IMR-90 (cell line): ENCODE data around the gene MCM3AP. TPM values are rescaled to one million over a fixed set of nuclear protein-coding genes. Genes with fewer than 3 reads are reported as not detected.

ENCODE experiments used
- ATAC-seq: fragments of 200-7000 bp; cut with Tn5 transposase; 2 replicates; pipeline ENCODE4 v1.9.1; 2020; ENCODE audit warnings: low read depth, mild to moderate bottlenecking, moderate library complexity
- BruUV-seq: library from RNA; stranded (reverse); fragments of 400-500 nt; replicated peaks from 2 replicates; lab custom pipeline; 2021; lab: Mats Ljungman, UMichigan
- CTCF ChIA-PET: fragments of 300-600 bp; formaldehyde crosslinking; extraction: SDS; loops from one replicate; lab custom pipeline; 2021; ENCODE audit warnings: antibody characterized with exemption; lab: Yijun Ruan, JAX
- POLR2A ChIA-PET: fragments of 300-600 bp; sonication (Branson Sonifier 250); formaldehyde crosslinking; loops from one replicate; lab custom pipeline; 2022; ENCODE audit warnings: antibody characterized with exemption; ENCODE audit not compliant: unreplicated experiment; lab: Charles Lee
- DNase-seq: peaks from one replicate; pipeline ENCODE4 v3.0.0; 2013
- H2AFZ ChIP-seq: replicated peaks from 2 replicates; pipeline ENCODE3; 2013; ENCODE audit warnings: low read length, mild to moderate bottlenecking; ENCODE audit not compliant: poor library complexity
- H2AK5ac ChIP-seq: 2 replicates; pipeline ENCODE4 v1.6.1; 2013; ENCODE audit warnings: low read depth, low read length, inconsistent platforms
- H2AK9ac ChIP-seq: replicated peaks from 2 replicates; pipeline ENCODE3; 2013; ENCODE audit warnings: mild to moderate bottlenecking, low read depth, low read length, moderate library complexity; ENCODE audit not compliant: poor library complexity
- H2BK120ac ChIP-seq: 2 replicates; pipeline ENCODE4 v1.6.1; 2013; ENCODE audit warnings: low read depth, low read length, inconsistent platforms
- H2BK15ac ChIP-seq: 3 replicates; pipeline ENCODE4 v1.6.1; 2013; ENCODE audit warnings: low read depth, low read length, inconsistent platforms
- H2BK20ac ChIP-seq: 2 replicates; pipeline ENCODE4 v1.6.1; 2013; ENCODE audit warnings: low read depth, mild to moderate bottlenecking, inconsistent platforms, low read length, moderate library complexity
- H2BK5ac ChIP-seq: 2 replicates; pipeline ENCODE4 v1.6.1; 2013; ENCODE audit warnings: mild to moderate bottlenecking, low read depth, low read length, inconsistent platforms; ENCODE audit not compliant: poor library complexity, severe bottlenecking
- H3K14ac ChIP-seq: replicated peaks from 2 replicates; pipeline ENCODE4 v1.6.1; 2013; ENCODE audit warnings: low read depth, low read length, inconsistent platforms
- H3K18ac ChIP-seq: 2 replicates; pipeline ENCODE4 v1.6.1; 2013; ENCODE audit warnings: low read depth, low read length, control low read depth
- H3K23ac ChIP-seq: 2 replicates; pipeline ENCODE4 v1.6.1; 2013; ENCODE audit warnings: low read depth, low read length, inconsistent platforms
- H3K27ac ChIP-seq: 2 replicates; pipeline ENCODE4 v1.5.1; 2013; ENCODE audit warnings: mild to moderate bottlenecking, control low read depth, low read length; ENCODE audit not compliant: insufficient read depth
- H3K27me3 ChIP-seq: 2 replicates; pipeline ENCODE4 v1.6.1; 2013; ENCODE audit warnings: low read length; ENCODE audit not compliant: control insufficient read depth, insufficient read depth
- H3K36me3 ChIP-seq: 2 replicates; pipeline ENCODE4 v1.6.1; 2013; ENCODE audit warnings: low read length, mixed read lengths; ENCODE audit not compliant: control insufficient read depth, insufficient read depth
- H3K4ac ChIP-seq: 2 replicates; pipeline ENCODE4 v1.6.1; 2013; ENCODE audit warnings: low read depth, low read length, inconsistent platforms
- H3K4me1 ChIP-seq: 2 replicates; pipeline ENCODE4 v1.6.1; 2013; ENCODE audit warnings: low read length, mixed read lengths; ENCODE audit not compliant: control insufficient read depth, insufficient read depth
- H3K4me2 ChIP-seq: 2 replicates; pipeline ENCODE4 v1.6.1; 2013; ENCODE audit warnings: low read depth, mild to moderate bottlenecking, control low read depth, low read length, moderate library complexity
- H3K4me3 ChIP-seq: 2 replicates; pipeline ENCODE4 v1.5.1; 2013; ENCODE audit warnings: low read depth, mild to moderate bottlenecking, control low read depth, low read length, moderate library complexity; ENCODE audit not compliant: insufficient read depth
- H3K56ac ChIP-seq: 2 replicates; pipeline ENCODE4 v1.6.1; 2013; ENCODE audit warnings: low read length, inconsistent platforms; ENCODE audit not compliant: insufficient read depth; ENCODE audit errors: extremely low read depth
- H3K79me1 ChIP-seq, 2 experiments: 2 replicates each; pipeline ENCODE4 v1.6.1; 2013; ENCODE audit warnings: low read length in 2 of 2, inconsistent platforms in 1 of 2, low read depth in 1 of 2
- H3K9ac ChIP-seq: 2 replicates; pipeline ENCODE4 v1.6.1; 2013; ENCODE audit warnings: low read depth, low read length, control low read depth
- H3K9me1 ChIP-seq: 2 replicates; pipeline ENCODE4 v1.6.1; 2013; ENCODE audit warnings: low read length, inconsistent platforms; ENCODE audit not compliant: insufficient read depth
- H3K9me3 ChIP-seq: 2 replicates; pipeline ENCODE4 v1.6.1; 2013; ENCODE audit warnings: low read length; ENCODE audit not compliant: control insufficient read depth, insufficient read depth
- H4K20me1 ChIP-seq: 2 replicates; pipeline ENCODE4 v1.6.1; 2013; ENCODE audit warnings: low read length, inconsistent platforms; ENCODE audit not compliant: insufficient read depth
- H4K5ac ChIP-seq: 2 replicates; pipeline ENCODE4 v1.6.1; 2013; ENCODE audit warnings: mild to moderate bottlenecking, low read depth, low read length, control low read depth
- H4K8ac ChIP-seq, 2 experiments: 2 replicates each; pipeline ENCODE4 v1.6.1; 2013; ENCODE audit warnings: low read depth in 2 of 2, low read length in 2 of 2, control low read depth in 1 of 2, inconsistent platforms in 1 of 2
- H4K91ac ChIP-seq: 2 replicates; pipeline ENCODE4 v1.6.1; 2013; ENCODE audit warnings: low read depth, low read length, inconsistent platforms; ENCODE audit not compliant: insufficient read depth
- CHD1 ChIP-seq: IDR thresholded peaks from 2 replicates; pipeline ENCODE4 v1.6.1; 2012; ENCODE audit warnings: low read depth, low read length, improper control_type of control experiment
- MAZ ChIP-seq: IDR thresholded peaks from 2 replicates; pipeline ENCODE4 v1.6.1; 2012; ENCODE audit warnings: low read depth, mild to moderate bottlenecking, low read length, improper control_type of control experiment, moderate library complexity, borderline replicate concordance
- NFE2L2 ChIP-seq: fragments of 150-350 bp; IDR thresholded peaks from 2 replicates; pipeline ENCODE4 v1.6.1; 2016; ENCODE audit warnings: low read depth, mild to moderate bottlenecking, low read length
- POLR2A ChIP-seq: IDR thresholded peaks from 2 replicates; pipeline ENCODE4 v1.6.1; 2012; ENCODE audit warnings: mild to moderate bottlenecking, low read depth, low read length
- RCOR1 ChIP-seq: IDR thresholded peaks from 2 replicates; pipeline ENCODE4 v1.6.1; 2012; ENCODE audit warnings: mild to moderate bottlenecking, low read length, improper control_type of control experiment; ENCODE audit not compliant: insufficient replicate concordance
- WGBS, 2 experiments: methylation state at CpG; one replicate each; pipeline versions ENCODE4 v1.1.5 to v1.1.7; 2013; ENCODE audit warnings: missing lambda C conversion rate in 2 of 2; ENCODE audit not compliant: insufficient read length in 1 of 2; ENCODE audit errors: extremely low coverage in 2 of 2; 5-methylcytosine and 5-hydroxymethylcytosine counted together
- dilution Hi-C: fragments of 300-500 bp; cut with HindIII; formaldehyde crosslinking; loops from one replicate; pipeline ENCODE4 v1.14.3; 2018; ENCODE audit warnings: low sequenced_read_pairs; ENCODE audit not compliant: unreplicated experiment
- in situ Hi-C: fragments of 300-500 bp; cut with MboI; formaldehyde crosslinking; loops from 3 replicates; pipeline ENCODE4 v1.14.3; 2019; ENCODE audit warnings: low sequenced_read_pairs, inconsistent platforms, mixed read lengths
- intact Hi-C: fragments of 100-400 bp; cut with micrococcal nuclease; formaldehyde crosslinking; loops from 2 replicates; pipeline ENCODE4 v1.10.0; 2022
- polyA plus RNA-seq, 3 experiments: library from polyadenylated mRNA; depleted of rRNA; stranded (reverse); fragments of >200 nt; gene quantifications; 2 replicates each; pipeline ENCODE4 v1.2.3, GENCODE V29; 2012; ENCODE audit warnings: low replicate concordance in 1 of 3
- total RNA-seq: library from RNA; depleted of rRNA; stranded (reverse); fragments of >200 nt; gene quantifications from 2 replicates; pipeline ENCODE4 v1.2.3, GENCODE V29; 2012
- TF ChIP-seq, protein P1 (sequence below): fragments of 150-350 bp; IDR thresholded peaks from 2 replicates; pipeline ENCODE4 v1.6.1; 2016; ENCODE audit warnings: low read depth, mild to moderate bottlenecking, low read length, moderate library complexity, borderline replicate concordance

Gene MCM3AP
- total and polyA plus RNA-seq, 2 of the 4 experiments (the other 2 are of a cell fraction): 46.5 to 63.1 TPM

DNA sequence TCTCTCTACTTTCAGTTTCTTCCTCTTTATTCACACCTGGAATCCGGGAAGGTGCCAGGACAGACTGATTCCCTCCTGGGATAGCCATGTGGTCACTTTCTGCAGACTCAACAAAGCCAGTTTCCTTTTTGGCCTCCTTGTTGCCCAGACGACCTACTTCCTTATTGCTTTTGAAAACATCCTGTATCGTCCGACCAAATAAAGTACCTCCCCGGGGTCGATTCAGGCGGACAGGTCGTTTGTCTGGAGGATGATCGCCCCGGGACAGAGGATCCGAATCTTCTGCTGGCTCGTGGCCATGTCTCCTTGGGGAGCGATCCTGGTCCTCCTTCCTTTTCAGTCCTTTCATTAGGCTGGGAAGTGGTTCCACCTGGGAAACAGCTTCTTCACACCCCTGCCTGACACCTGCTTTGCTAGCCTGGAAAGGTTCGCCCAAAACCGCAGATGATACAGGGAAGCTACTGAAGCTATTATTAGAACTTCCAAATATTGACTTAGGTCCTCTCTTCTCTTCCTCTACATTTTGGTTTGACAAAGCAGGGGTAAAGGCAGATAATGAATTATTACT, 1.2 kb downstream of the MCM3AP start:
- H4K91ac ChIP-seq: no peak overlapping the region
- H3K4me3 ChIP-seq: no peak overlapping the region
- H2AK5ac ChIP-seq: no peak overlapping the region
- H3K23ac ChIP-seq: no peak overlapping the region
- ATAC-seq (no peak), DNase-seq (no peak)
- no peaks in the 10 kb centered on the region for H3K27me3 ChIP-seq
- no peak overlapping the region for H3K4ac ChIP-seq
- POLR2A ChIA-PET: no interaction called here
- WGBS, 2 experiments: 98% methylated on average over 8 of the region's 15 CpGs; no CpG with 5 or more reads in 1 of the 2 experiments
- H3K79me1 ChIP-seq: peaks cover 16 to 61% of the 10 kb centered on the region in 2 experiments
- TF ChIP-seq, protein P1, sequence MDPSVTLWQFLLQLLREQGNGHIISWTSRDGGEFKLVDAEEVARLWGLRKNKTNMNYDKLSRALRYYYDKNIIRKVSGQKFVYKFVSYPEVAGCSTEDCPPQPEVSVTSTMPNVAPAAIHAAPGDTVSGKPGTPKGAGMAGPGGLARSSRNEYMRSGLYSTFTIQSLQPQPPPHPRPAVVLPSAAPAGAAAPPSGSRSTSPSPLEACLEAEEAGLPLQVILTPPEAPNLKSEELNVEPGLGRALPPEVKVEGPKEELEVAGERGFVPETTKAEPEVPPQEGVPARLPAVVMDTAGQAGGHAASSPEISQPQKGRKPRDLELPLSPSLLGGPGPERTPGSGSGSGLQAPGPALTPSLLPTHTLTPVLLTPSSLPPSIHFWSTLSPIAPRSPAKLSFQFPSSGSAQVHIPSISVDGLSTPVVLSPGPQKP: no peak
- TF ChIP-seq POLR2A (no peak), NFE2L2 (no peak), MAZ (no peak), RCOR1 (no peak), CHD1 (no peak)
- H3K18ac ChIP-seq: no peak overlapping the region
- H3K27ac ChIP-seq: no peak overlapping the region
- no peak overlapping the region for H4K5ac ChIP-seq
- H2BK15ac ChIP-seq: no peak overlapping the region
- no peak overlapping the region for H3K56ac ChIP-seq
- dilution Hi-C loops (no loop called here), intact Hi-C loops (loop anchor here (5.0 kb wide), 1 partner anchor 42 kb away; no protein-coding TSS in a partner anchor), in situ Hi-C loops (no loop called here)
- H4K20me1 ChIP-seq: peaks cover 15% of the 10 kb centered on the region
- H2AFZ ChIP-seq: no peak overlapping the region
- peaks cover 11% of the 10 kb centered on the region for H3K9me1 ChIP-seq
- peak overlapping the region; percentile 67 for H2AK9ac ChIP-seq
- BruUV-seq: no TSS peak
- H2BK120ac ChIP-seq: no peak overlapping the region
- H3K36me3 ChIP-seq: peaks cover 30% of the 10 kb centered on the region
- H4K8ac ChIP-seq: no peak overlapping the region
- H2BK5ac ChIP-seq: no peak overlapping the region
- CTCF ChIA-PET: no interaction called here
- peaks cover 12% of the 10 kb centered on the region for H3K4me1 ChIP-seq
- H3K4me2 ChIP-seq: no peak overlapping the region
- H3K9ac ChIP-seq: no peak overlapping the region
- H2BK20ac ChIP-seq: no peak overlapping the region
- no peak overlapping the region for H3K14ac ChIP-seq
- H3K9me3 ChIP-seq: no peaks in the 10 kb centered on the region
